ENCODE measurements around the gene NR3C1. TPM values are rescaled to one million over a fixed set of nuclear protein-coding genes. Genes with fewer than 3 reads are reported as not detected.

NR3C1 gene
- total and polyA plus RNA-seq, 2 of the 13 experiments (the other 11 are each of a cell fraction or from before 2014, with no cell fraction given) = 10.0 to 24.3 TPM

- TF ChIP-seq ARID4A (CRISPR knock-in tag; IDR thresholded peaks at IDR 0.05; ENCODE audit: borderline replicate concordance) = peak; percentile 36; the same call in 1 of the 2 replicates
- TF ChIP-seq NPAS2 (CRISPR knock-in tag; IDR thresholded peaks at IDR 0.05; ENCODE audit: borderline replicate concordance) = no peak
- TF ChIP-seq RNF2 (conservative IDR thresholded peaks at IDR 0.05; ENCODE audit: low read depth) = no peak
- TF ChIP-seq RFXANK (CRISPR knock-in tag; IDR thresholded peaks at IDR 0.05) = no peak
- 0 out of 2 replicates have a peak, but pooled peaks have one; percentile 30 for TF ChIP-seq ZNF446 (CRISPR knock-in tag; IDR thresholded peaks at IDR 0.05)
- TF ChIP-seq GTF2F1 (IDR thresholded peaks at IDR 0.05; ENCODE audit: low read length) = no peak
- TF ChIP-seq ZNF180 (CRISPR knock-in tag; IDR thresholded peaks at IDR 0.05; ENCODE audit: borderline replicate concordance, low read depth) = no peak
- TF ChIP-seq ZNF34 (CRISPR knock-in tag; IDR thresholded peaks at IDR 0.05; ENCODE audit: borderline replicate concordance) = no peak
- peak; percentile 25 to 61; a peak in 3 of 4 replicates for TF ChIP-seq POLR2A (IDR thresholded peaks at IDR 0.05; ENCODE audit: insufficient read depth in 1 of 2, low read depth in 2 of 2, low read length in 2 of 2)
- no peak for TF ChIP-seq CERS6 (CRISPR knock-in tag; IDR thresholded peaks at IDR 0.05)
- TF ChIP-seq ZBTB38 (CRISPR knock-in tag; IDR thresholded peaks at IDR 0.05) = 0 out of 2 replicates have a peak, but pooled peaks have one; percentile 5
- TF ChIP-seq SP4 (CRISPR knock-in tag; IDR thresholded peaks at IDR 0.05) = peak; percentile 44; the same call in 1 of the 2 replicates
- no peak for TF ChIP-seq HIC2 (CRISPR knock-in tag; IDR thresholded peaks at IDR 0.05; ENCODE audit: low read depth)
- 0 out of 2 replicates have a peak, but pooled peaks have one; percentile 38 for TF ChIP-seq ZNF563 (CRISPR knock-in tag; IDR thresholded peaks at IDR 0.05)
- no peak for TF ChIP-seq ZNF724P (CRISPR knock-in tag; IDR thresholded peaks at IDR 0.05; ENCODE audit: borderline replicate concordance)
- TF ChIP-seq ZNF17 (CRISPR knock-in tag; IDR thresholded peaks at IDR 0.05) = no peak
- TF ChIP-seq PREB (CRISPR knock-in tag; IDR thresholded peaks at IDR 0.05) = no peak
- peak; percentile 6; the same call in 1 of the 2 replicates for TF ChIP-seq MXD4 (CRISPR knock-in tag; IDR thresholded peaks at IDR 0.05)
- TF ChIP-seq TARDBP (CRISPR knock-in tag; IDR thresholded peaks at IDR 0.05) = no peak
Measured at GRCh38 chr5:143403593-143404415, at the start of gene NR3C1 (continued).

All from HepG2 (cell line).